Islet precursor cell (in vitro differentiated cells): ENCODE results near the gene POMC.
"Not testable (repeated sequence)": the region's sequence is repeated elsewhere in the genome, so short reads cannot be mapped to it uniquely, and the experiment has no call there.

Experiments
- DNase-seq: peaks from one replicate; pipeline ENCODE4 v3.0.0-alpha.2; 2018

POMC gene

DNA sequence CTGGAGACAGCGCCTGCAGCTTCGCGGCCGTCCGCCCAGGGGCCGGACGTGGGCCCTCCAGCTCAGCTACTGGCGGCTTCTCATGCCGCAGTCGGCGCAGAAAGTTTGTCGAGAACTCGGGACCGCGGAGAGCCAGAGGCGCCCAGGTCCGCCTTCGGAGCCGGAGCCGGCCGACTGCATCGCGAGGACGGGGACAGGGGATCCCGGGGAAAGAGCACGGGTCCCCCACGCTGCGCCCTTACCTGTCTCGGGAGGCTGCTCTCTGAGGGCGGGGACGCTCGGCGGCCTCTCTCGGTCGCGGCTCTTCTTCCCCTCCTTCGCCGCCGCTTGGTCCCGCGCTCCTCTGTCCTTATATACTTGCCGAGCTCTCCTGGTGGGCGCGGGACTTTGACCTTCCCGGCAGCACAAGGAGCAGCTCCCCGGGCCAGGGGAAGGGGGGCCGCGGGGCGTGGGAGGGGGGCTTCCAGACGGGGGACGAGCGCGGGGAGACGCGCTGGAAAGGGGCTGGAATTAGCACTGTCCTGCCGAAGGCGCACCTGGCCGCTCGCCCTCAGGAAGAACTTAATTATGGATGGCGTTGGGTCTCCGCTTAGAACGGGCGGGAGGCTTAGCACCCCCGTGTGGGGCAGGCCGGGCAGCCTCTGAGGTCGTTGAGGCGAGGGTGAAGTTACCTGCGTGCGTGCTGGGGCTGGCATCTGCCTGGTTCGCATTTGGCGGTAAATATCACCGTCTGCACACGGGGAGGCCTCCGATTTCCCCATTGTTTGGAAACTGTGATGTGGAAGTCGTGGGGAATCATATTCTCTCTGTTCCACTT is at the start of gene POMC:
POMC (minus strand) TSS at position 325 of the 817 bp plus-strand sequence. CDS start 3,808 bp downstream, outside the sequence.
- DNase-seq: peak; percentile 80

DNA sequence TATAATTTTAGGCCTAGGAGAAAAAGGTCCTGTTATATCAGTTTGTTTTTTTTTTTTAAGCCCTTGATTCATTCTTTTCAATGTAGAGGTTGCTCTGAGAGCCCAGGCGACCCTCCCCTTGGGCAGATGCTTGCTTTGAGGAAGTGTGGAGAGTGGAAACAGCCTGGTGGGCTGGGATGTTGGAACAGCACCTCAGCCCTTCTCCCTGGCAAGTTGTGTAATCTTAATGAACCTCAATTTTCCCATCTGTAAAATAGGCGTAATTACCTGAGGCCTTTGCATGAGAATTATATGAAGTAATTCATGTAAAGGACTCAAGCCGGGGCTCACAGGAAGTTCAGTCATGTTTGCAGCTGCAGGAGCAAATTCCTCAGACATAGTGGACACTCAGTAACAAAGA is 49.7 kb upstream of the POMC start:
- no peak for DNase-seq

DNA sequence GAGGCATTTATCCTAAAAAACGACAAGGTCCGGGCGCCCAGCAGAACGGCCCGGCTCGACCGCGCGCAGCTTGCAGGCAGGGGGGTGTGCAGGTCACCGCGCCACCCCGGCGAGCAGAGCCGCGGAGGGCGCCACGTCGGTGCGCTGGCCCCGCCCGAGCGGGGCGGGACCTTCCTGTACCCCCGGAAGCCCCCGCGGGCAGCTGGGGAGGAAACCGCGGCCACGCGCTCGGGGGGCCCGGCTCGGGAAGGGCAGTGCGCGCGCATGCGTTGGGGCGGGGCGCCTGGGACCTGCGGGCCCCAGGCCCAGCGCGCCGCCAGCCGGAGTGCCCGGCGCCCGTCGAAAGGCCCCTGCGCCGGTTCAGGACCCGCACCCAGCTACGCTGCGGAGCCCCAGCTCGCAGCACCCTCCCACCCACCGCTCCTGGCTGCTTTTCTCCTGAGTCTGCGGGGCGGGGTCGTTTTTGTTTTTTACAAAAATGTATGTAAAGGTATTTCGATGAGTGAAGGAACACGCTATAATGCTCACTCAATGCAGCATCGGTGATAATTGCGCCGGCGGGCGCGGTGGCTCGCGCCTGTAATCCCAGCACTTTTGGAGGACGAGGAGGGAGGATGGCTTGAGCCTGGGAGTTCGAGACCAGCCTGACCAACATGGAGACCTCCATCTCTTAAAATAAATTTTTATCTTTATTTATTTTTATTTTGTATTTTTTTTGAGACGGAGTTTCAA is 47.7 kb upstream of the POMC start:
- peak; percentile 85 for DNase-seq

DNA sequence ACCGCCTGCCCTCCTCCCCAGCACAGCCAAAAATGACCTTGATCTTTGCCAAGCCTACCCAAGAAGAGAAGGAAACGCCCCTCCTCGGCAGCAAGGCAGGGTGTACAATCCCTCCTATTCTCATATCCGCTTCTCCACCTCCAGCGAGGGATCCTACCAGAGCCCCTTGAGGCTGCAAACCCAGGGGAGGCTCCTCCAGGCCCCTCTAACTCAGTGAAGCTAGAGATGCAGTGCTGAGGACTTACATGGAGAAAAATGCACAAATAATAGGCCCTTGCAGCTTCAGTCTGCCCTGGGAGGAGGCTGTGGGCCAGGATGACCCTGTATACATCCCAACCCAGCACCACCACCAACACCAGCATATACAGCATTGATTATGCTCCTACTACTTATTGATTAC is 46.9 kb upstream of the POMC start:
- no peak for DNase-seq

DNA sequence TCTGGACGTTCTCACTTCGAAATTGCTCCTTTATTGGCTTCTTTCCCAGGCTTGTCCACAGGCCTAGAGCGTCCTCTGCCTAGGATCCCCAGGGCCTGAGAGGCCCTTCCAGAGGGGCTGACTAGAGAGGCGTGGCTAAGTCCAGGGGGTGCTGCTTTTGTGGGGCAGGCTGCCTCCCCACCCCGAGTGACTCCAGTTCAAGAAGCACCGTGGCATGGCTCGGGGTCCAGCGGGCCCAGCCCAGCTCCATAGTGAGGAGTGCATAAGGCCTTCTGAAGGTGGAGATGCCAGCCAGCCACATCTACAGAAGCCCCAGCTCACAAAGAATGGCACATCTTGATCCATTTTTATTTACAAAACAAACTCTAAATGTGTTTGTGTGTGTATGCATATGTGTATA is 44.8 kb upstream of the POMC start:
- no peak for DNase-seq

DNA sequence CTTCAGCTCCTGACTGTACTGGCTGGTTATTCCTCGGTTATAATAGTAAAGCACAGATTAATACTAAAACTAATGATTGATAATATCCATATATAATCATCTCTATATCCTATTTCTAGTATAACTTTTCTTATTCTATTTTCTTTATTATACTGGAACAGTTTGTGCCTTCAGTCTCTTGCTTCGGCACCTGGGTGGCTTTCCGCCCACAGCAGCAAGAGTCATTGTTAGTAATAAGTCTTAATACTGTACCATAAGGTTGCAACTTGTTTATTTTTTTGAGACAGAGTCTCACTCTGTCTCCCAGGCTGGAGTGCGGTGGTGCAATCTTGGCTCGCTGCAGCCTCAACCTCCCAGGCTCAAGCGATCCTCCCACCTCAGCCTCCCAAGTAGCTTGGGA is 42.5 kb upstream of the POMC start:
- DNase-seq: not testable (repeated sequence)

DNA sequence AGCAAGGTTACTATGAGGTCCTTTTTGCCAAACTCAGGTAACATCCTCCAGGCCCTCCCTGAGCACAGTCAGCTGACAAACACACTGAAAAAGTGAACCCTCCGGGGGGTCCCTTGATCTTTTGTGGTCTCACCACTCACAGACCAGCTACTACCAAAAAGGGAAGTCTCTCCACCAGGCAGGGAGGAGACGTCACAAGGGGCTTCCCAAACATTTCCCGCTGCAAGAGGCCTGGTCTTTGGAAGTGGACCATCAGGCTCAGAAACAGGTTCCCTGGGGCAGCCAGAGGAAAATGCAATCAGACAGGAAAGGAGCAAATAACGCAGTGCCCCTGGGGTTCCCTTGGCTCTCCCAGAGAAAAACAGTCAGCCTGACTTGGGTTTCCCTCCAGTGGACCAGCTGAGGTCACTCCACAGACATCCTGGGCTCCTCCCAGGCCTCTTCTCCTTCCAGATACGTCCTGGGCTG is 38.7 kb upstream of the POMC start:
- peak; percentile 63 for DNase-seq

DNA sequence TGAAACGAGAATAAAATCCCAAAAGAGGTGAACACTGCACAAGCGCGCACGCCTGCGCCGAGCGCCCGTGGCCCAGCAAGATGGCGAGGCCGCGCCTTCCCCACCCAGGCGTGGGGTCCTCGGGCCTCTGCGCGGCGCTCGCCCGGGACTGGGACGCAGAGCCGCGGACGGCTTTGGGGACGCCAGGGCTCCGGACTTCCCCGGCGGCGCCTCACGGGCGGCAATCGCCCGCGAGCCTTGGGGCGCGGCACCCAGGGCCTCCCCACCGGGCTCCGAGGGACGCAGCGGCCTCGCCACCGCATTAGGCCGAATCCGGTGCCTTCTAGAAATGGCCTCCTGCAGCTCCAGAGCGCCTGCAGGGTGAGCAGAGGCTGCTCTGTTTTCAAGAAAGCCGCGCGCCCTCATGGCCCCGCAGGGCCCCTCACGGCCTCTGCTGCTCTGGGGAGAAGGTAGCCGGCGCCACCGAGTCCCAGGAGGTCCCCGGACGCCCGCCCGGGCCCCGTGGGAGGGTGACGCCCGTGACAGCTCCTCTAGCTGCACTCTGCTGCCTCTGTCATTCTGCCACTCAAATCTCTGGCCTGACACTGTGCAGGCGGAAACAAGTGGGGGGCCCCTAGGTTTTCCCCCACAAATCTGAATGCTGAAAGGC is 35.9 kb upstream of the POMC start:
- peak; percentile 65 for DNase-seq

DNA sequence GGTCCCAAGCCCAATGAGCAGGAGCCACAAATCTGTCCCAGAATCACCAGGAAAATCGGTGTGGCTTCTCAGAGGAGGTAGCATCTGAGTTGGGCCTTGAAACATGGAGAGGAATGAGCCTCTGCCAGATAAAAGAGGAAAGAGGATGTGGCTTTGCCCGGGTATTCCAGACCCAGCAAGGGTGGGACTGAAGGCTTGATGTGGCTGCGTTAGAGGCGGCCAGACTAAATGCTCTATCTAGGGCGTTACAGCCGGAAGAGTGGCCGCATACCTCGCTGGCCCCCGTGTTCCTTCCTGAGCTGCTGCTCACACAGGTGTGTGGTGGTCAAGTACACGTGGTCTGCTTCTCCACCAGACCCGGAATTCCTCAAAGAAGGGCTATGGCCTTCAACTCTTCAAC is 33.9 kb upstream of the POMC start:
- no peak for DNase-seq

DNA sequence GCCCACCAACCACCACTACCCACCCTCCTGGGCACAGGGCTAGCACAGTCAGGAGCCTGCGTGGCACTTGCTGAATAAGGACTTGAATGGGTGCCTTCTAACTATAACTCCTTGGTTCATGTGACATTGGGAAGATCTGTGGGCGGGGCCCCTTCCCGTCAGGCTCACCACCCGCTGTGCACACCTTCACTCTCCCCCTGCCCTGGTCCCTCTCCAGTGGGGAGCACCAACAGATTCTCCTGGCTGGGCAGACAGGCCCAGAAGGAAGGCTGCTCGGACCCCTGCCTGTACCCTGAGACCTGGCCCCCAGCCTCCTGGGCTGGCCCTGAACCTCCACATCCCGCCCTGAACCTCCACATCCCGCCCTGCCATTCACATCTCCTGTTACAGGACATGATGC is 33.4 kb upstream of the POMC start:
- no peak for DNase-seq

DNA sequence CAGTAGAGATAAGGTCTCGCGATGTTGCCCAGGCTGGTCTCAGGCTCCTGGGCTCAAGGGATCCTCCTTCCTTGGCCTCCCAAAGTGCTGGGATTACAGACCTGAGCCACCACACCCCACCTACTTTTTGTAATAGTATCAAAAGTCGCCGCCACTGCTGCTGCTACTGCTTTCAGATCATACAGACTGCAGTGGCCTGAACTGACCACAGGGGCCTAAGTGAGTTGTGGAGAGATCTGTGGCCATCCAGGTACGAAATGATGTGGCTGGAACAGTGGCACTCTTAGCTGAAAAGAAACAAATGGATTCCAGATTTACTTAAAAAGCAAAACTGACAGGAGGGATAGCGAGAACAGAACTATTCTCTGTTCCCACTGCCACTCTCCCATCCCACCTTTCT is 32.9 kb upstream of the POMC start:
- DNase-seq: no peak

DNA sequence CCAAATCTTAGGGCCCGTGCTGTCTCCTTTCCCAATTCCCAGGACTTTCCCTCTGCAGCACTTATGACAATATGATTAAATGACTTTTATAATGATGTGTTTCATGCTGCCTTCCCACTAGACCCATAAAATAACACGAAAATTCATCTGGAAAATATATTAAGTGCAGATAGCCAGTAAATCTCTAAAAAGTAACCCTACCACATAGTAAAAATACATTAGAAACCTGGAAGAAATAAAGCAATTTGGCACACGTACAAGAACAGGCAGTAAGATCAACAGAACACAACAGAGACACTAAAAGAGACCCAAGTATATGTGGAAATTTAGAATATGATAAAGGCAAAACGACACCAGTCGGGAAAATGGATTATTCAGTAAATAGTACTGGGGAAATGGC is 30.2 kb upstream of the POMC start:
- DNase-seq: no peak

DNA sequence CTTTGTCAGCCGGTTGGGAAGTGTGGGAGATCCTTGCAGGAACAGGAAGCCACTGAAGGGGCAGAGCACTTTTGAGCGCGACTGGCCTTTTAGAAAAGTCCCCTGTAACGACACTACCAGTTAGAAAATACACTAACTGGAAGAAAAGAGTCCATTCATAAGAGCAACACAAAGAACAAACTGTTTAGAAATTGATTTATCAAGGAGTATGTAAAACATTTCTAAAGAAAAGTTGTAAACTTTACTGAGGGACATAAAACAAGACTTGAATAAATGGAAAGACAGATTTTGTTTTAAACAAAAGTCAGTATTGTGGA is 29.8 kb upstream of the POMC start:
- no peak for DNase-seq

DNA sequence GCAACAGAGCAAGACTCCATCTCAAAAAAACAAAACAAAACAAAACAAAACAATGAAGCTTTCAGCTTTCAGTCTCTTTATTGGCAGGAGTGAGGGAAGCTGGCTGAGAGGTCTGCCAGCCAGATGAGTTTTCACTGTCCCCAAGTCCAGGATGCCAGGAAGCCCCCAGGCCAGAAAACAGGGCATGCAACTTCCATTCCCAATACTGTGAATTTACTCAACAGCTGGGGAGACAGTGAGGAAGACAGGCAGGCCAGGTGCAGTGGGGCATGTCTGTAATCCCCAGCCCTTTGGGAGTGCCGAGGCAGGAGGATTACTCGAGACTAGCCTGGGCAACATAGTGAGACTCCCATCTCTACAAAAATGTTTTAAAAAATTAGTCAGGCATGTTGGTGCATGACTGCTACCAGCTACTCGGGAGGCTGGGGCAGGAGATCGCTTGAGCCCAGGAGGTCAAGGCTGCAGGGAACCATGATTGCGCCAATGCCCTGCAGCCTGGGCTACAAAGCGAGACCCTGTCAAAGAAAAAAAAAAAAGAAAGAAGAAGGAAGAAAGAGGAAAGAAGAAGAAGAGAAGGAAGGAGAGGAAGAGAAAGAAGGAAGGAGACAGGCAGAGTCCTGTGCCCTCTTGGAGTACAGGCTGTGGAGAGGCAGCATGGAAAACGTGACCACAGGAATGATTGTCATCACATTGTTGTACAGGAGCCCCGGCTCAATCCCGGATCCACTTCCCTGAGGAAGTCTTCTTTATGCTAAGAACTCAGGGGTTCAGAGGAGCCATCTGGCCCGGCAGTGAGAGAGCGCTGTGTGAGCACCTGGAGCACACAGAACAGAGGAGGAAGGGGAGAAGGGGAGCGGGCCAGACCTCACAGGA is 29.2 kb upstream of the POMC start:
- peak; percentile 77 for DNase-seq

DNA sequence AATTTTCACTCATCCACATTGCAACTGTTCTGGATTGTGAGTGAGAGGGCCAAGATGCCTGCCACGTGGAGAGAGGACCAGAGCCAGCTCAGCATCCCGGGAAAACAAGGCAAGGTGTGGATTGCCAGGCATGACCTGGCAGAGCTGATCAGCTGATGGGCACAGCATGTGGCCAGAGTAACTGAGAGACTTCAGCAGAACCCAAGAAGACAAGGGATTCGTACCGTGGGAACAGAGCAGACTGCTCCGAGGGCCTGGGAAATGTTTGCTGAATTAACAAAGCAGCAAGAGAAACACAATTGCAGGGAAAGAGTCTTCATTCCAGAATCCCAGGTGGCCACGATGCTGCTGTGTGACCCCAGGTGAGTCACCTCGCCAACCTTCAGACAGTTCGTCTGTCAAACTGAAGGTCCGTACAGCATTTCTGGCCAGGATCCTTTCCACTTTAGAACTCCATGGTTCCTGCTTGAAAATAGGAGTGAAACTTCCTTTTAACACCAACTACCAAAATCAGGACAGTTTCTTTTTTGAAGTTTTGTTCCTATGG is 26.3 kb upstream of the POMC start:
- peak; percentile 68 for DNase-seq

DNA sequence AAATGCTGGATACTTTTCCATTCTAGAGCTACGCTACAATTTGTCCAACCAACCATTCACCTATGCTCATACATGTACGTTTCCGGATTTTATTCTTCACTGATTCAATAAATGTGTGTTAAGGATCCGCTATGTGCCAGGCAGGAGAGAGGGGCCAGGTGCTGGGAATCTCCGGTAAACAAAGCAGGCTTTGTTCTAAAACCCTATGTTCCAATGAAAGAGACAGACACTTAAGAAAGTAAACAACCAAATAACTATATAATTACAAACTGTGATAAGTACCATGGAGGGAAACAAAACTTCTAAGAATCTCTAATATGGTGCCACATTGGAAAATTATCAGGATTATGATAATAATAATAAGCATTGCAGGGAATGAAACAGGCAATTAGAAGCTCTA is 22.2 kb upstream of the POMC start:
- peak; percentile 42 for DNase-seq

DNA sequence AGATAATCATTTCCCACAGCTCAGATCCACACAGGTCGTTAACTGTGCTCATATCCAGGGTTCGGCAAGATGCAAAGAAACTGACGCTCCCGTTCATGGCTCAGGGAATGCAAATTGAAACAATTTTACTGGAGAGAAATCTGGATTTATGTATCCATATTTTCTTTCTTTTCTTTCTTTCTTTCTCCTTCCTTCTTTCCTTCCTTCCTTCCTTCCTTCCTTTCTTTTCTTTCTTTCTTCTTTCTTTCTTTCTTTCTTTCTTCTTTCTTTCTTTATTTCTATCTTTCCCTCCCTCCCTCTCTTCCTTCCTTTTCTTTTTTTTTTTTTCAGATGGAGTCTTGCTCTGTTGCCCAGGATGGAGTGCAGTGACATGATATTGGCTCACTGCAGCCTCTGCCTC is 20.0 kb upstream of the POMC start:
- DNase-seq: no peak

DNA sequence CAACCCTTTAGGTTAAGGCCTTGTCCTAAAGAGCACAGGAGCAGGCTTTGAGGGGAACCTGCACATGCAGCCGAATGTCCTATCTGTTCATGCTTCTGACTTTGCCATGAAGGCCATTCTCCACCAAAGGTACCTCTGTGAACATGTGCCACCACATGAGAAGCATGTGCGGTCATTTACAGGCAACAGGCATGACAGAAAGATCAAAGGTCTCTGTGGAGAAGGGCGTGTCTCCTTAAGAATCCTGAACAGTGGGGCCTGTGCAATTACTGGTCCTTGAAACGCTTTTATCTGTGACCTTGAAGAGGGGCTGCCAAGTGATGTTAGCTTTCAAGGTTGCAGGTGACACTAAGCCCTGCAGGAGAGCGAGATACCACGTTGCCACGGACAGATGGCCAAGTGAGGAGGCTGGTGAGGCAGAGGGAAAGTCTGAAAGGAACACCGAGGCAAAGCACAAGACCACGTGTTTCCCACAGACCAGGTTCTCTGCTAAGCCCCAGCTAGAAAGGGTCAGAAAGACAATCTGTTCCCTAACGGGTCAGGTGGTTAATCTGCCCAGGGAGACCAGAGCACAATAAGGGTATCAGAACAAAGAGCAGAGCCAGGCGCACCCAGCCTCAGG is 19.5 kb upstream of the POMC start:
- no peak for DNase-seq

DNA sequence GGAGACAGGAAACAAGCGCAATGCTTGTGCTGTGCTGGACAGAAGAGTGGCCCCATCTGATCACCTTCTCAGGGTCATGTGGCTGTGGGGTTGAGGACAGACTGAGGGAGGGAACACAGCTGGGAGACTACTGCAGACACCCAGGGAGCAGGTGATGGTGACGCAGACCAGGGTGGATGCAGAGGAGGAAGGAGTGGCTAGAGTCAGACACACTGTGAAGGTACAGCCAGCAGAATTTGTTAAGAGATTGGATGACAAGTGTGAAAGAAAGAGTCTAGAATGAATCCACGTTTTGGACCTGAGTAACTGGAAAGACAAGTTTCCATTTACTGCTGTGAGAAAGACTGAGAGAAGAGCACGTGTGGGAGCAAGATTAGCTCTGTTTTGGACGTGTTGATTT is 15.9 kb upstream of the POMC start:
- DNase-seq: no peak

DNA sequence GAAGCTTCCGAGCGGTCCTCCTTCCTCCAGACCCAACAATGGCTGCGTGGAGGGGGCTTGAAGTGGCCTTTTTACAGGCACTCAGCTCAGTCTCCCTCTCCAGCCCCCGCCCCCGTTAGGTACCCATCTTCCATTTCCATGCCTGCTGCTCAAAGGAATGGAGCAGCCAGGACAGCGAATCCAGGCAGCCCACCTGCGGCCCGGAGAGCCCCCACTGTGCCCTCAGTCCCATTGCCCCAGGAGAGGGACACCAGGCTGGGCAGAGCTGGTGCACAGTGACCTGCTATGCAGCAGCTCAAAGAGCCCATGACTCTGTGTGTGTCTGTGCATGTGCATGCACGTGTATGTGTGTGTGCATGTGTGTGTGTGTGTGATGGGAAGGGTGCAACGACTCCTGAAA is 10.6 kb upstream of the POMC start:
- DNase-seq: no peak

DNA sequence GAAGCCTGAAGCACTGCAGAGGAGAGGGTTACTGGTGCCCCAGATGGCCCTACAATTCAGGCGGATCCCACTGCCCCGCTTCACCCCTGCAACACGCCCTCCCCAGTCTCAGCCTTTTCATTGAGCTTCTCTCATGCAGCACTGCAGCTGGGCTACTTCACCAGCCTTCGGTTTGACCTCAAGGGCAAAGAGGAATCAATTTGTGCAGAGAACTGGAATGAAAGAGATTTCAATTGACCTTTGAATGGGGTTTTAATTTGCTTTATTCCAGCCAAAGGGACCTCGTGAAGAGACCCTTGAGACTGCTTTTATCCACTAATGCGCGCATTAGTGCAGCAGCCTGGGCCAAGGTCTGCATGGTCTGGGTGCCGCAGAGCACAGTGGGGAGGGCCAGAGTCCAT is 8.8 kb upstream of the POMC start:
- DNase-seq: no peak

DNA sequence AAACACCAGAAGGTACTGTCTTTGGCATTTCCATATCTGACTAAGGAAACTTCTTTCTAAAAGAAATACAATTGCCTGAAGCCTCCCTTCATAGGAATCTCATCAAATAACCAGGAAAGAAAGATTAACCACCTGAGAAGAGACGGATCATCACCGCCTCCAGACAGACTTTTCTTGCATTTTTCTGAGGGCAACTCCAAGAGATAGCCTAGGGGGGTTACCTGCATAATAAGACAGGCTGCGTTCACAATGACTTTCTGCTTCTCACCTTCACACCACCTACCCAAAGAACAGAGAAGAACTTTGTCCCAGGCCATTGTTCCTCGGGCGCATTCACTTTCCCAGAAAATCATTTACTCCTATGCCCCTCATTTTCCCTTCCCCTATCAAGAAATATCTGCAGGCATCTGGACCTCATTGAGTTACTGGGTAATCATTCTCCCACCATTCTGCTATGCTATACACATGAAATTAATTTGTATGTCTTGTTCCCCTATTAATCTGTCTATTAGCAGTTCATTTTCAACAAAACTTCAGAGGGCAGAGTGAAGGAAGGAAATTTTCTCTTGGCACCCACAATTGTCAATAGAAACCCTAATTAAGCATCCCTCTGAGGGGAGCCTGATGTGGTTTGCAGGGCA is 8.3 kb upstream of the POMC start:
- DNase-seq: no peak
